ENCODE data around the gene SAP30BP.

SAP30BP gene

DNA sequence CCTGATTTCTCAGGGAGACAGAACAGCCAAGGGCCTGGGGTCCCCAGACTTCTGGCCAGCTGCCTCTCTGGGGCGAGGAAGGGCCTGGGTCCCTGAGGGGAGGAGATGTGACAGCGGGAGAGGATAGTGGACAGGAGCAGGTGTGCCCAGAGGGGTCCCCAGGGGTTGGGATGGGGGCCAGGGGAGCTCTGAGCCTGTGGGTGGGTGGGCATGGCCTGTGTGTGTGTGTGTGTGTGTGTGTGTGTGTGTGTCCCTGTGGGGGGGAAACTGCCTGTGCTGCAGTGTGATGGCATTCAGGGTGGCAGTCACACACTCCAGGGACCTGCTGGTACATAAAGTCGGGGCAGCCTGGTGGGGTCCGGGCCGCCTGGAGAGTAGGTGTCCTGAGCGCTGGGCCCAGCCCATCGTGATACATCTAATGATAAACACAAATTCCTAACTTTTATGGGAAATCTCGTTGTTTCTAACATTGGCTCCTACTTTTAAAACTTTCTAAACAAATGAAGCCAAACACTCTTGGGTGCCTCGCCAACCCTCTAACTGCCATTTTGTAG, 55.5 kb downstream of the SAP30BP start:
- DNase-seq, result no peak

DNA sequence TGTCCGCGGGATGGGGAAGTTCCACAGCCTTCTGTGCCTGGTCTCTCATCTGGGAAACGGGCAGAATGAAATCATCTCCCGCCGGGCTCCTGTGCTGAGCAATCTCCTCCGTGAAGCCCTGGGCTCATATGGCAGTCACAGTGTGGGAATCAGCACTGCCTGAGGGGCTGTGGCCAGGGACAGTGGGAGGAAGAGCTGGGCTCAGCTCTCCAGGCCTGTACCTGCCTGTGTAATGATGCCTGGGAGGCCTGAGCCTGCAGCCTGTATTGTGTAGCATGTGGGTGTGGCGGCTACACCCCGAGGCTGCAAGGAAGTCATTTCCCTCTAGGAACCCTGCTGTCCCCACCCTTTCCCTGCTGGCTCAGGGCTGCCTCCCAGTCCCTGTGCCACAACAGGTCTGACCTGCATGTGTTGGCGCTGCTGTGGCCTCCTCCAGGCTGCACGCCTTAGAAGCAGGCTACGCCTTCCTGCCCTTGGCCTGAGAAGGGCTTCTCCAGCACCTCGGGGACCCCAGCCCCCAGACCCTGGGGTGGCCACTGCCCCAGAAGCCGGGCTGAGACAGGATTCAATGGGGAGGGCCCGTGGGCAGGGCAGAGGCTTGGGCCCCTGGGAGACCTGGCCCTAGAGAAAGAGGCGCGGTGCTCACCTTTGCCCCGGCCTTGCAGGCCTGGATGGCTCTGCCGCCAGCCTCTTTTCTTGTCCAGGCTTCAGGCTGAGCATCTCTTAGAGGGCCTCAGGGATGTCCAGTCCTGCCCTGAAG, 56.2 kb downstream of the SAP30BP start:
- no peak for DNase-seq

DNA sequence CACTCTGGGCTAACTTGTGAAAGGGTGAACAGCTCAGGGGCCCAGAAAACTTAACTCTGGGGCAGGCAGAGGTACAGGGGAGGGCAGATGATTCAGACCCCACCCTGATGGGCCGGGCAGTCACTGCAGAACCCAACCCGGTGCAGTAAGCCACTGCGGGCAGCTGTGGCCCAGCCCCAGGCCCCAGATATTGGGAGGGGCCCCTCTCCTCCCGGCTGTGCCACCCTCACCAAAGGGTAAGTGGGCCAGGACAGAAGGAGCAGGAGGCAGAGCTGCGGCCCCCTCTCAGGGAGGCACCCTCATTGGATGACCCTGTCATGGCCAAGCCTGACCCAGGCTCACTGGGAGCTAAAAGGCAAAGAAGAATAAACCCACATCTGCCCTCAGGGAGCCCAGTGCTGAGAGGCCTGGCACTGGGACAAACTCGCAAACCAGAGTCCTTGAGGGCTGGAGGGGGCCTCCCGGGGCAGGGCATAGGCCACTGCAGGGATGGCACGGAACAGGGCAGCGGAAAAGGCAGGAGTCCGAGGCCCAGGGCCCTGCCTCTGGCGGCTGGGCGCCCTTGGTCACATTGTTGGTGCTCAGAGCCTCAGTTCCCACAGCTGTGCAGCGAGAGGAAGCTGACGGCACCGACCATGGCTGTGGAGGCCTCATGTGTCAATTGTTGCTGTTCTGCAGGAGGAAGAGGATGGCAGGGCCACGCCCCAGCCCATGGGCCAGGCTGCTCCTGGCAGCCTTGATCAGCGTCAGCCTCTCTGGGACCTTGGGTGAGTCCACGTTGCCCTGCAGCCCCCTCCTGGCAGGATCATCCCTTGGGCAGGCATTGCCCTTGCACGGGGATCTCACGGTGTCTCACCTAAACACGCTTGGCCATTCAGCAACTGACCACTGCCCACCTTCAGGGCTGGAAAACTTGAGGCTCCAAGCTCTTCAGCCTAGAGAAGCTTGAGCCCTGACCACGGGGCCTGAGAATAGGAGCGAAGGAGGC, 57.2 kb downstream of the SAP30BP start:
- no peak for DNase-seq

DNA sequence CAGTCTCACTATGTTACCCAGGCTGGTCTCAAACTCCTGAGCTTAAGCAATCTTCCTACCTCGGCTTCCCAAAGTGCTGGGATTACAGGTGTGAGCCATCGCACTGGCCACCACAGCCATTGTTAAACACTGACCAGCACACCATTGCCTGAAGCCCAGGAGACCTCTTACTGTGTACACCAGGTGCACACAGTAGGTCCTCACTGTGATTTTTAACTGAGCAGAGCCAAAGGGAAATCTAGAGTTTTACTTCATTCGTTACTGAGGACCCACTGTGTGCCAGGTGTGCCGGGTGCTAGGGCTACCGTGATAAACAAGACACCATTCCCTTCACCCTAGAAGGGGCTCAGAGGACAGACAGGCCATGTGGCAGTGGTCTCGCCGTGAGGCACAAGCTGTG, 58.4 kb downstream of the SAP30BP start:
- no peak for DNase-seq

DNA sequence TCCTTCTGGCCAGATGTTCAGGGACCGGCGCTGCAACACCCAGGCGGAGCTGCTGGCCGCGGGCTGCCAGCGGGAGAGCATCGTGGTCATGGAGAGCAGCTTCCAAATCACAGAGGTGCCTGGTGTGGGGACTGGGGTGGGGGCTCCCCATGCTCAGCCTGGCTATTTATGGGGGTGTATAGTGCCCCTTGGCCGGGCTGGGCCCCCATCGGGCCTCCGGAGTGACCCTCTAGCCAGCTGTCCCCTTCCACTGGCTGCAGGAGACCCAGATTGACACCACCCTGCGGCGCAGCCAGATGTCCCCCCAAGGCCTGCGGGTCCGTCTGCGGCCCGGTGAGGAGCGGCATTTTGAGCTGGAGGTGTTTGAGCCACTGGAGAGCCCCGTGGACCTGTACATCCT, 60.3 kb downstream of the SAP30BP start:
- no peak for DNase-seq

DNA sequence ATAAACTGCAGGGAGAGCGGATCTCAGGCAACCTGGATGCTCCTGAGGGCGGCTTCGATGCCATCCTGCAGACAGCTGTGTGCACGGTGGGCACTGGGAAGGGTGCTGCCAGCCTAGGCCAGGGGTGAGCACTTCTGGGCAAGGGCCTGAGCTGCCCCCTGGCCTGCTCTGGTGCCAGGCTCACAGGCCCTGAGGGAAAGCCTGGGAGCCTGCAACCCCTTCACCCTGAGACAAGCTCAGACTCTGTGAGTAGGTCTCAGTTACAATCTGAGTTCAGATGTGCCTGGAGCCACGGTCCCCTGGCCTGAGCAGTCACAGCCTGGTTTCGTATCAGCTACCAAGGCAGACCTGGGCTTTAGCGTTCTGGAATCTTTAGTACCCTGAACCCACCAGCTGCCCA, 62.2 kb downstream of the SAP30BP start:
- no peak for DNase-seq

DNA sequence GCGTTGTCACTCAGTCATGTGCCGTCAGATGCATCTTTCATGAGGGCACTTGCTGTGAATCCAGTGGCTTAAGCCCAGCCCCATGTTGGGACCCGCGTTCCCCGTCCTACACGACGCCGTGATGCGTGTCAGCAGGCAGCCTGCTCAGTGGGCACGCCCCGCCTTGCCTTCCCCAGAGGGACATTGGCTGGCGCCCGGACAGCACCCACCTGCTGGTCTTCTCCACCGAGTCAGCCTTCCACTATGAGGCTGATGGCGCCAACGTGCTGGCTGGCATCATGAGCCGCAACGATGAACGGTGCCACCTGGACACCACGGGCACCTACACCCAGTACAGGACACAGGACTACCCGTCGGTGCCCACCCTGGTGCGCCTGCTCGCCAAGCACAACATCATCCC, 62.9 kb downstream of the SAP30BP start:
- no peak for DNase-seq

DNA sequence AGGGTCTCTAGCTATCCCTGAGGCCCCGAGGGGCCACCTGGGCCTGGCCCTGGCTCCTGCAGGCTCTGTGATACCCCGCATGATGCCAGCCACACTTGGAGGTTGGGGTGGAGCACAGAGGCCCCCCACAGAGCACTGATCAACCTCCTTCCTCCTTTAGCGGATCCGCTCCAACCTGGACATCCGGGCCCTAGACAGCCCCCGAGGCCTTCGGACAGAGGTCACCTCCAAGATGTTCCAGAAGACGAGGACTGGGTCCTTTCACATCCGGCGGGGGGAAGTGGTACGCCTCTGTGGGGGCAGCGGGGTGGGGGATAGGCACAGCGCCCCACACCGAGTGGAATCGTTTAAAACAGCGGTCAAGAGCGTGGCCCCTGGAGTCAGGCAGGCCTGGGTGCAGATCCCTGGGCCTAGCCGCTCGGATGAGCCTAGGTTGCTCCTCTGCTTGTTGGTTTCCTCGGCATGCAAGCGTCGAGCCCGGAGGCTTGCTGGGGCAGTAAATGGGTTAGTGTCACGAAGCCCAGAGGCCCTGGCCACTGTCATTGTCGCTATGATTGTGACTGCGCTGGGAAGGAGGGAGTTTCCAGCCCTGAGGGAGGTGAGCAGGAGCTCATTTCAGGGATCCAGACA, 64.1 kb downstream of the SAP30BP start:
- no peak for DNase-seq

DNA sequence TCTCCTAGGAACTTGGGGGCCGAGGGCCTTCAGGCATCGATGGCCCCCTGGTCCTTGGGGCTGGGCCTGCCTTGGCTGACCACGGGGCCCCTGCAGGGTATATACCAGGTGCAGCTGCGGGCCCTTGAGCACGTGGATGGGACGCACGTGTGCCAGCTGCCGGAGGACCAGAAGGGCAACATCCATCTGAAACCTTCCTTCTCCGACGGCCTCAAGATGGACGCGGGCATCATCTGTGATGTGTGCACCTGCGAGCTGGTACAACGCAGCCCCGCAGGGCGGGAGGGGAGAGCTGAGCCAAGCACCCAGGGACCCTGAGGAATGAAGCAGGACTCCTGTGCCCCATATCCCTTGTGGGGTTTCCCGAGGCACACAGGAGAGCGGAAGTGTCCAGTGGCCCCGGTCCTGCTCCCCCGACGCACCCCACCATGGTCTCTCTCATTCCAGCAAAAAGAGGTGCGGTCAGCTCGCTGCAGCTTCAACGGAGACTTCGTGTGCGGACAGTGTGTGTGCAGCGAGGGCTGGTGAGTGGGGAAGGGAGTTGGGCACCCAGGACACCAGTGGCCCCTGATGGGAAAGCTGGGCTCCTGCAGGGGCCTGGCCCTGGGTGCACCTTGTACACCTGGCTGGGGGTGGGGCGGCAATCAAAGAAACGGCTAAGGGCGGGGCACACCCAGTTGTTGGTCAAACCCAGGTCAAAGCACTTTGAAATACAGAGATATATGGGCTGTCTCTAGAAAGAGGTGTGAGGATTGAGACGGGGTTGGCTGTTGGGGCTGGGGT, 64.8 kb downstream of the SAP30BP start:
- DNase-seq, result no peak

DNA sequence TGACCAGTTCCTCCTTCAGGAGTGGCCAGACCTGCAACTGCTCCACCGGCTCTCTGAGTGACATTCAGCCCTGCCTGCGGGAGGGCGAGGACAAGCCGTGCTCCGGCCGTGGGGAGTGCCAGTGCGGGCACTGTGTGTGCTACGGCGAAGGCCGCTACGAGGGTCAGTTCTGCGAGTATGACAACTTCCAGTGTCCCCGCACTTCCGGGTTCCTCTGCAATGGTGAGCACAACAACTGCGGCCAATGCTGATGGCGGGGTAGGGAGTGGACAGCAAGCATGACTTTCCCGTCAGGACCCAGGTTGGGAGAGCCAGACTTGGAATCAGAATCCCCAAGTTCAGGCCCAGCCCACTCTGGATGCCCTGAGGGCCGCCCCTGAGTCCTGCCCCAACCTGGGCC, 66.3 kb downstream of the SAP30BP start:
- DNase-seq, result no peak

DNA sequence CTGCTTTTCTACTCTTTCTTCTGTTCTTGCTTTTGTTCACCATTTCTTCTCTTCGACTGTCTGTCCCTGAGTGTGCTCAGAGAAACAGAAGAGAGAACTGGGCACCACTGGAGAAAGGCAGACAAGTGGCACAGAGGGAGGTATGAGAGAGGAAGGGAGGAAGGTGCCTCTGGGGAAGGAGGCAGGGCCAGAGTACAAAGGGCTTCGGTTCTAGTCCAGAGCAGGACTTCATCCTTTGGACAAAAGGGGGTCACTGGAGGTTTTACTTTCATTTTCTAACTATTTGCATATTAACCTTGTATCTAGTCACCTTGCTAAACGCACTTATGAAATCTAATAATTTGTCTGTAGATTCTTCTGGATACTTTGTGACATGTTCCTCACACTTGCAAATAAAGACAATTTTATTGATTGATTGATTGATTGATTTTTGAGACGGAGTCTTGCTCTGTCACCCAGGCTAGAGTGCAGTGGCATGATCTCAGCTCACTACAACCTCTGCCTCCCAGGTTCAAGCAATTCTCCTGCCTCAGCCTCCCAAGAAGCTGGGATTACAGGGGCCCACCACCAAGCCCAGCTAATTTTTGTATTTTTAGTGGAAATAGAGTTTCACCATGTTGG, 67.6 kb downstream of the SAP30BP start:
- no peak for DNase-seq

DNA sequence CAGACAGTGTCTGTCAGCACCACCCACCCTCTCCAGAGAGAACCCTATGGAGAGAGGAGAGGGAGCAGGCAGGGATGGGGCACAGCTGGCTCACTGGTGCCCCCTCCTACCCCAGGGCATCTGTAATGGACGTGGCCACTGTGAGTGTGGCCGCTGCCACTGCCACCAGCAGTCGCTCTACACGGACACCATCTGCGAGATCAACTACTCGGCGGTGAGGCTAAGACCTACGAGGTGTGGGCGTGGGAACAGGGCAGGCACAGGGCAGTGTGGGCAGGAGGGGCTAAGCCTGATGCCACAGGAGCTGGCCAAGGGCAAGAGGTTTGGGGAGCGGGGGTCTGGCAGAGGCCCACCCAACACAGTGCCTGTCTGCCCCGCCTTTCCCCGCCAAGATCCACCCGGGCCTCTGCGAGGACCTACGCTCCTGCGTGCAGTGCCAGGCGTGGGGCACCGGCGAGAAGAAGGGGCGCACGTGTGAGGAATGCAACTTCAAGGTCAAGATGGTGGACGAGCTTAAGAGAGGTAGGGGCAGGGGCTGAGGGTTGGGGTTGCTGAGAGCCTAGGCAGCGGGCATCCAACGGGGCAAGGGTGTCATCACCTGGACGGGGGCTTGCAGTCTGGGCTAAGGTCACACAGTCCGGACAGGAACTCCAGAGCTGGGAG, 69.2 kb downstream of the SAP30BP start:
- DNase-seq, result no peak

DNA sequence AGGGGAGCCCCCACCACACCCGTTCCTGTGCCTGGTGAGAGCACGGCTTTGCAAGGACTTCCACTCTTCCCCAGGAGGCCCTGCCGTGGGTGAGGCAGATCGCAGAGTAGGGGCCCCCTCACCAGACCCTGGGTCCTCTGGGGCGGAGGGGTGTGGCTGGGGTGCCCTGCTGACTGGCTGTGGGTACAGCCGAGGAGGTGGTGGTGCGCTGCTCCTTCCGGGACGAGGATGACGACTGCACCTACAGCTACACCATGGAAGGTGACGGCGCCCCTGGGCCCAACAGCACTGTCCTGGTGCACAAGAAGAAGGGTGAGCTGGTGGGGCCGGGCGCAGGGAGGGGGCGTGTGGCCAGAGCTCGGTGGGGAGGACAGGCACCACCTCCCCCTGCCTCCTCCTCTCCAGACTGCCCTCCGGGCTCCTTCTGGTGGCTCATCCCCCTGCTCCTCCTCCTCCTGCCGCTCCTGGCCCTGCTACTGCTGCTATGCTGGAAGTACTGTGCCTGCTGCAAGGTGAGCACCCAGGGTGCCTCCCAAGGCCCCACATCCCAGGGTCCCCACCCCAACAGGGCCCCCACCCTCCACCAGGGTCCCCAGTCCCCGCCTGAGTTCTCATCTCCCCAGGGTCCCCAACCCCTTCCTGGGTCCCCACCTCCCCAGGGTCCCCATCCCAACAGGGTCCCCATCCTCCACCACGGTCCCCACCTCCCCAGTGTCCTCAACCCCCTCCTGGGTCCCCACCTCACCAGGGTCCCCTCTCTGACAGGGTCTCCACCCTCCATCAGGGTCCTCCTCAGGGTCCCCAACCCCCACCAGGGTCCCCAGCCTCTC, 70.2 kb downstream of the SAP30BP start:
- no peak for DNase-seq

DNA sequence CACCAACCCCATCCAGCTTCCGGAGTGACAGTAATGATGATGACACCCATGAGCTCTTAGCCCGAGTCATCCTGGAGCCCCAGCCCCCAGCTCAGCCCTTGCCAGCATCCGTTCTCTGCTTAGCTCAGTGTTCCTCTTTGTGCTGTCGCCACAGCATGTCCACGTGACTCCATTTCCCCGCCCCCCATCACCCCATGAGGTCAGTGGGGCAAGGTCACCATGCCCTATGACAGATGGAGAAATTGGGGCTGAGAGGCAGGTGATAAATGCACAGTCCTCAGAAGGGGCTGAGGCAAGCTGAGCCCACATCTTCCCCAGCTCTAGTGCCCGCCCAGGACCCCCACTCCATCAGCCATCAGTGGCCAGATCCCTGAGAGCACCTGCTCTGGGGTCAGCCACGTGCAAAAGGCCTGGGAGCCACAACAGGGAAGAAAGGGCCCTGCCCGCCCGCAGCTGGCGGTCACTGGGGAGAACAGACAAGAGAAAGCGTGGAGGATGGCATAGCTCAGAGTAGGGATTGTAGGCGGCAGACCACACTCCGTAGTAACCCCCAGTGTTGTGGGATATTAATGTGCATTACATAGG, 71.2 kb downstream of the SAP30BP start:
- DNase-seq, result peak in 1 of 2 donors; percentile 75

DNA sequence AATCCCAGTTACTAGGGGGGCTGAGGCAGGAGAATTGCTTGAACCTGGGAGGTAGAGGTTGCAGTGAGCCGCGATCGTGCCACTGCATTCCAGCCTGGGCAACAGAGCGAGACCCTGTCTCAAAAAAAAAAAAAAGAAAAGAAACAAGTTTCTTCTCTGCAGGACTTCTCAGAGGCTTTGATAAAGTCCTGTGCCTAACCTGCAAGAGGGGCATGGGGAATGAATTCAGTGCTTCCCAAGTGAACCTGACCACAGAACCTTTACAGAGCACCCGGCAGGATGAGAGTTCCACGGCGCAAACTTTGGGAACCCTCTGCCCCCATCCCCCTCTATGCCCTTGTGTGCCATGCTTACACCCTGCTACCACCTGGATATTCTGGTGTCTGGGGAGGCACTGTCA, 72.0 kb downstream of the SAP30BP start:
- DNase-seq, result no peak

DNA sequence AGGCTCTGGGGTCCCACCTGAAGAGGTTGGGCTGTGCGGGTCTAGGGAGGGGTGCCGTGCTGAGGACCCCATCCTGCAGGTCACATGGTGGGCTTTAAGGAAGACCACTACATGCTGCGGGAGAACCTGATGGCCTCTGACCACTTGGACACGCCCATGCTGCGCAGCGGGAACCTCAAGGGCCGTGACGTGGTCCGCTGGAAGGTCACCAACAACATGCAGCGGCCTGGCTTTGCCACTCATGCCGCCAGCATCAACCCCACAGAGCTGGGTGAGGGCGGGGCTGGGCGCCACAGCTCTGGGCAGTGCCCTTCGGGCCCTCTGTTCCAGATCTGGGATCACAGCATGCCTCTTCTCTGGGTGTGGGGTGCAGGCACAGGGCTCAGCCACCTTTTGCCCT, 72.7 kb downstream of the SAP30BP start:
- DNase-seq, result no peak

DNA sequence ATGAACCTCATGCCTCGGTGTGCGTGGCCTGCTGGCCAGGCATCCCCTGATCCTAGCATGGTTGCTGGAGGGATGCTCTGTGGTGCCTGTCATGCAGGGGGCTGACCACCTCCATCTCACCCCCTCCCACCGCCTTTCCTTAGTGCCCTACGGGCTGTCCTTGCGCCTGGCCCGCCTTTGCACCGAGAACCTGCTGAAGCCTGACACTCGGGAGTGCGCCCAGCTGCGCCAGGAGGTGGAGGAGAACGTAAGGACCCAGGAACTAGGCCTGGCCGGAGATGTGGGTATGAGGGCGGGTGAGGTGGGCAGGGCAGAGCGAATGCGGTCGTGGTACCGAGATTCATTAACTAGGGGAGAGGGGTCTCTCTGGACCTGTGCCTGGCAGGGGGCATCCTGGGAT, 73.1 kb downstream of the SAP30BP start:
- no peak for DNase-seq

DNA sequence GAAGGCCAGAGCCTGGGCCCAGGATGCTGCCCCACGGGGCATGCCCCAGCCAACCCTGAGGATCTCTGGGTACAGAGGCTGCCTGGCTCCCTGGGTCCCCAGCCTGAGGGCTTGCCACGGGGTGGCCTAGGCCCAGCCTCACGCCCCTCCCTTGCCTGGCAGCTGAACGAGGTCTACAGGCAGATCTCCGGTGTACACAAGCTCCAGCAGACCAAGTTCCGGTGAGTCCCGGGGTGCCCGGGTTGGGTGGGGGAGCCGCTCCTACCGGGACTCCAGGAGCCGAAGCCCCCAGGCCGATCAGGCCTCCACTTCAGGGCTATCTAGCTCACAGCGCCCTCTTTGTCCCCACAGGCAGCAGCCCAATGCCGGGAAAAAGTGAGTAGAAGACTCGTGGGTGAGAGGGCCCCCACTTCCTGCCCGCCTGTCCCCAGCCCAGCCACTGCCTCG, 73.5 kb downstream of the SAP30BP start:
- no peak for DNase-seq

DNA sequence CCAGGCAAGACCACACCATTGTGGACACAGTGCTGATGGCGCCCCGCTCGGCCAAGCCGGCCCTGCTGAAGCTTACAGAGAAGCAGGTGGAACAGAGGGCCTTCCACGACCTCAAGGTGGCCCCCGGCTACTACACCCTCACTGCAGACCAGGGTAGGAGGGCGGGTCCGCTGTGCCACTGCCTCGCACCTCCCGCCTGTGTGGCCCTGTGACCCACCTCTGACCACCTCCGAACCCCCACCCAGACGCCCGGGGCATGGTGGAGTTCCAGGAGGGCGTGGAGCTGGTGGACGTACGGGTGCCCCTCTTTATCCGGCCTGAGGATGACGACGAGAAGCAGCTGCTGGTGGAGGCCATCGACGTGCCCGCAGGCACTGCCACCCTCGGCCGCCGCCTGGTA, 75.2 kb downstream of the SAP30BP start:
- no peak for DNase-seq

DNA sequence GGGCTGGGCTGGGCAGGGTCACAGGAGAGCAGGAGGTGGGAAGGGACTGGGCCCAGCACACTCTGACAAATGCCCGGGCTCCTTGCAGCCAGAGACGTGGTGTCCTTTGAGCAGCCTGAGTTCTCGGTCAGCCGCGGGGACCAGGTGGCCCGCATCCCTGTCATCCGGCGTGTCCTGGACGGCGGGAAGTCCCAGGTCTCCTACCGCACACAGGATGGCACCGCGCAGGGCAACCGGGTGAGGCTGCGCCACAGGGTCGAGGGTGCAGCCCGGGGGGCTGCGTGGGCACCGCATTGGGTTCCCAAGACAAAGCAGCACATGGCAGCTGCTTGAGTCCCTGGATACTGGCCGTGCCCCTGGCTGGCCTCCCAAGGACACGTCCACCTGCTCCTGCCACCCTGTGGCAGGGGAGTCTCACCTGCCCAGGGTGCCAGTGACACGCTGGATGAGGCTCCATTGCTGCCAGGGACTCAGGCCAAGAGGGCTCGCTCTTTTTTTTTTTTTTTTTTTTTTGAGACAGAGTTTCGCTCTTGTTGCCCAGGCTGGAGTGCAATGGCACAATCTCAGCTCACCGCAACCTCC, 76.6 kb downstream of the SAP30BP start:
- DNase-seq, result no peak

Measured in CD4-positive, alpha-beta T cell treated with Interferon alpha-2 for 1 hour (primary cell).